H1 (cell line): ENCODE measurements around the gene LGALSL.

Source experiments
- ATF3 ChIP-seq: IDR thresholded peaks from 2 replicates; pipeline ENCODE4 v1.6.1; 2011; ENCODE audit warnings: low read depth, mild to moderate bottlenecking, low read length; ENCODE audit not compliant: insufficient read depth
- CTCF ChIP-seq, 3 experiments: IDR thresholded peaks; 1 replicate in 2 of 3; 2 replicates in 1 of 3; pipeline versions ENCODE4 v1.5.1 to v1.6.1; 2011; ENCODE audit warnings: low read length in 3 of 3, mild to moderate bottlenecking in 3 of 3, inconsistent platforms in 2 of 3, low read depth in 1 of 3, moderate library complexity in 1 of 3; ENCODE audit not compliant: insufficient read depth in 1 of 3; ENCODE audit errors: control extremely low read depth in 1 of 3
- EZH2 ChIP-seq: fragments of 200-600 bp; sonication (generic); IDR thresholded peaks from 2 replicates; pipeline ENCODE4 v1.7.1; 2012; ENCODE audit warnings: low read depth, mild to moderate bottlenecking, moderate library complexity, low read length, inconsistent platforms; ENCODE audit not compliant: severe bottlenecking
- GTF2F1 ChIP-seq: IDR thresholded peaks from 2 replicates; pipeline ENCODE4 v1.6.1; 2012; ENCODE audit warnings: low read depth, low read length, improper control_type of control experiment, borderline replicate concordance
- PHF8 ChIP-seq: fragments of 200-600 bp; sonication (generic); conservative IDR thresholded peaks from 2 replicates; pipeline ENCODE4 v1.7.1; 2012; ENCODE audit warnings: low read depth, mild to moderate bottlenecking, inconsistent platforms, low read length, moderate library complexity
- POLR2A ChIP-seq, 2 experiments: IDR thresholded peaks; 1 replicate in 1 of 2; 2 replicates in 1 of 2; pipeline ENCODE4 v1.6.1; 2011; ENCODE audit warnings: low read depth in 2 of 2, low read length in 2 of 2, mild to moderate bottlenecking in 2 of 2; ENCODE audit errors: control extremely low read depth in 1 of 2
- POLR2AphosphoS5 ChIP-seq: IDR thresholded peaks from 2 replicates; pipeline ENCODE4 v1.6.1; 2011; ENCODE audit warnings: low read depth, low read length
- SIRT6 ChIP-seq: IDR thresholded peaks from one replicate; pipeline ENCODE4 v1.7.1; 2012; ENCODE audit warnings: low read length, inconsistent platforms

GRCh38 chr2:64467096-64467843 lies 13.3 kb downstream of the LGALSL start:
- no peak for TF ChIP-seq POLR2AphosphoS5
- TF ChIP-seq CTCF (IDR thresholded peaks at IDR 0.05; ENCODE audit: control extremely low read depth in 1 of 3, insufficient read depth in 1 of 3, low read depth in 1 of 3, low read length in 3 of 3) = no peak
- TF ChIP-seq GTF2F1 = no peak
- TF ChIP-seq SIRT6 = no peak
- TF ChIP-seq ATF3 = no peak
- TF ChIP-seq POLR2A (IDR thresholded peaks at IDR 0.05; ENCODE audit: control extremely low read depth in 1 of 2, low read depth in 2 of 2, low read length in 2 of 2) = no peak
- no peak for TF ChIP-seq EZH2
- TF ChIP-seq PHF8 = no peak
